HG02678 (cell line): ENCODE results near the gene SORCS1.
"Not testable (repeated sequence)": the region's sequence is repeated elsewhere in the genome, so short reads cannot be mapped to it uniquely, and the experiment has no call there.

ENCODE experiments used
- ATAC-seq: cut with Tn5 transposase; IDR thresholded peaks from one replicate; pipeline ENCODE4 v1.9.1; 2021; ENCODE audit warnings: mild to moderate bottlenecking, moderate library complexity; ENCODE audit not compliant: unreplicated experiment

The SORCS1 gene

DNA sequence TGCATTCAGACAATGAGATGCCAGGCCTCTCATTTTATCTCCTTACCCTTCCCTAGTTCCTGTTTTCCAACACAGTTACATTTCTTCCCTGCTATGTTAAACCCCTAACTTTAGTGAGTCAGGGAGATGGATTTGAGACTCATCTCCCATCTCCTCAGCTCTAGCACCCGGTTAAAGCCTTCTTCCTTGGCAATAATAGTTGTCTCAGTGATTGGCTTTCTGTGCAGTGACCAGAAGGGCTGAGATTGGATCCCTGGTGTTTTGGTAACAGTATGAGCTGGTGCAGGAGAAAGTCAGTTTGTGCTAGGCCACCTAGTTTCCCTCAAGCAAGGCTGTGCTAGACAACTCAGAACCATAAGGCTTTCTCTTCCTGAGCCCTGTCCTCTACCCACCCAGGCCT is 212.5 kb downstream of the SORCS1 start:
- ATAC-seq: no peak

DNA sequence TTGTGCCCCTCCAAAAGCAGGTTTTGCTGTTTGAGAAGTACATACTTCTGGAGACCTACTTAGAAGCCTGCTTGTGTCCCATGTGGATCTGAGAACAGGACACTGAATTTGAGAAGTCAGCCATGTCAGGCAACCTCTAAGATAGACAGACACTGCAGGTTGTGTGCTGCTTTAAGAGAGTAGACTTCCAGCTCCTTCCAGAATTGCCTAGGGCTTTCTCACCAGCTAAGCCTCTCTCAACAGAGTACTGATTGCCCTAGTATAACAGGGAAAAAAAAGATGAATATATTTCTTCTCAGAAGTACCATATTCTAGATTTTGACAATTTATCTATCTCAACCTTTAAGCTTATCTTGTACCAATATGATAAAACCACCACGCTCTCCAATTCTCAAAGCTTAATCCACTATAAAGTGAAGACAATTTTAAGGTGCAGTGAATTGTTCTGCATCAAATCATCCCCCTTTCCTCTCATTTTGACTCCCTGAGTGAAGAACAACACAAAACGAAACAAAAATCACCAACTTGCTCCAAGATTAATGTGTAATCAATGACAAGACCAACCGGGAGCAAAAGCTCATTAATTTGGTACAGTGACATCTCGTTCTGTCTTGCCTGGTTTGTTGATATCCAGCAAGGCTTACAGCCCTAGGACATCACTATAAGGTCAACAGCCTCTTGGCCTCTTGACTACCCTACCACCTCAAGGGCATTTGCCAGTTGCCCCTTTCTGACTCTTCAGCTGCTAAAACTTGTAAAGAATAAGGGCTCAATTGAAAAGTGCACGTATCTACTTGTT is 214.6 kb downstream of the SORCS1 start:
- ATAC-seq: no peak

DNA sequence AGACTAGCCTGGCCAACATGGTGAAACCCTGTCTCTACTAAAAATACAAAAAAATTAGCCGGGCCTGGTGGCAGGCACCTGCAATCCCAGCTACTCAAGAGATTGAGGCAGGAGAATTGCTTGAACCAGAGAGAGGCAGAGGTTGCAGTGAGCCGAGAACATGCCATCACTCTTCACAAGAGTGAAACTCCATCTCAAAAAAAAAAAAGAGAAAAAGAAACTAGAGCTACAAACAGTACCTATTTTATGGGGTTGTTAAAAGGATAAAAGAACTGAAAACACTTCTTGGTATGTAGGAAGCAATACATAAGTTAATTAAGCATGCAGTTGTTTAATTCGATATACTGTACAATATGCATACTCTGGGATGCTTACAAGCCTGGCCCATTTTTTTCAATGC is 216.9 kb downstream of the SORCS1 start:
- ATAC-seq: peak; percentile 49

DNA sequence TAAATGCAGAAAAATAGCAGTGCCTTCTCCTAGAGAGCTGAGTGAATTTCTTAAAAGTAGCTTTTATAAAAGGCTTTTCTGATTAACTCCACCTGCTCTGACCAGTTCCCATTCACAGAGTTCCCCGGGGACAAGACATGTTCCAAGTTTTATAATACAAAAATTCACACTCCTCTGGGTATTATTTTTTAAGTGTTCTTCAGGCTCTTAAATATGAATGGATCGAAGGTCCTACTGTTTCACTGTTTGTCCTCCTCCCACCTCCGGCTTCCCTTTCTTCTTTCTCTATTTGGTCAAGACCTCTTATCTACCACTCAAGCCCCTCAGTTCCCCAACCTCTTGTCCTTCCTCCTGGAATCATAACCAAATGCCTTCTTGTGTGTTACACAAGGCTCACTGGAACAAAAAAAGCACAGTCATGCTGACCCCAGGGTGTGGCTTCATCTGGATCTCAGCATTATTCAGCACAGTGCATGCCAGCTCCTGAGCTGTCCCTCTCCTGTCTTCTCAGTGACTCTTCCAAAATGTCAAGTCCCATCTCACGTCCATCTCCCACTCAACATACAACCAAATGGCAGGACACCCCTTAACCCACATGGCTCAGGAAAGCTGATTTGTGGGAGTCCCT is 222.4 kb downstream of the SORCS1 start:
- ATAC-seq: no peak

DNA sequence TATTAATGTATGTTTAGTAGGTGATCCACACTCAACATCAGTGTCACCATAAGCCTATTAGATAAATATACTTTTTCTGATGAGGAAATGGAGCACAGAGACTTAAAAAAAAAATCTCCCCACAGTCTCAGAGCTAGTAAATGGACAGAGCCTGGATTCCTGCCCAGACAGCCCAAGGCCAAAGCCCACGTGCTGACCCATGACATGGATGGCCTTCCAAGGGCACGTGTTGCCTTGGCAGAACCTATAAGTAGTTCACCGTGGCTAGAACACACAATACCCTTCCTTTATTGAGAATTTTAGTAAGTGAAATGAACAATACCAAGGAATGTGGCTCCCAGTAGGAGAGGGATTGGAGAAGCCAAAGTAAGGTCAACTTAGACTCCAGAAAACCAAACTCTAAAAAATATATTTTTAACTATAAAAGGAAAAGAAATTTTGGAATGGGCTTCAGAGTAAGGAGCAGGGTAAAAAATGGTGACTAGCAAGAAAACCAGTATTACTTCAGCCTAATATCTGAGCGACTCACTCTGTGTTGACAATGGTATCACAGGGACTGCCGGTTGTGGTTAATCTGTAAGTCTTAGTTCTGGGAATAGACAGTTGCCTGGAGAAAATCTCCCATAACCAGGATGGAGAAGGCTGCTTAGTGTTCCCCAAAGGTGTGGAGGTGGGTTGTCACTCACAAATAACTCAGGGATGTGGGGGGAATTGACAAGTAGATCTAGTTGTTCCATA is 223.0 kb downstream of the SORCS1 start:
- ATAC-seq: no peak

DNA sequence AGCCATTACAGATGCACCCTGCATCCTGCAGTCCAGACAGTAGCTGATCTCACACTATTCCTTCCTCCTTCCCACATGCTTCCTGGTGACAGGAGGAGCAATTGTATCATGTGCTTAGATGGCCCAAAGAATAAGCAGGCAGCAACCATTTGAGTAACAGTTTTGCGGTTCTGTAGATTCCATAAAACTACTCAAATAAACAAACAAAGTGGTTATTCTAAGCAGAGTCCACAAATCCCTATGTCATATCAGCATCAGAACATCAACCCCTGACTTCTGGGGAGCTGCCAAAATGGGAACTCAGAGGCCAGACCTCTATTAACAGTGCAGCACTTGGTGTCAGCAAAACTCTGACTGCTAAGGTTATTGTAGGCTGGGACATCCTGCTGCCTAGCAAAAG is 226.0 kb downstream of the SORCS1 start:
- ATAC-seq: no peak

DNA sequence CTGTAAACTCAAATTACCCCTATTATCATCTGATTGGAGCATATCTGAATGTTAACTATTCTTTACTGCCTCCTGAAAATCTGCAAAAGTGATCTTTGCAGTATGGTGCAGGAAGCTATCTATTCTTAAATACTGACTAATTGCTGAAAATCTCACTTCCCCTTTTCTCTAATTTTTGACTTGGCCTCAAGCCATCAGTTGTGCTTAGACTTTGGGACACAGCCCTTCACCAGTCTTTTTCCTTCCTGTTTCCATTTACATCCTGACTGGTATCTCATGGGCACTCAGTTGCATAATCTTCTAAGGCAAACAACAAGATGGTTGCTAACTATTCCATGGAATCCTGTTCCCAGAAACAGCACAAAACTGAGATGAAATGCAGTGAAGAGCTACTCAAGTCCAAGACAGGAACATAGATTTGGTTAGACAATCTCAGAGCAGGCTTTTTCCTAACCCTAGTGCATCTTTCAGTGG is 228.5 kb downstream of the SORCS1 start:
- ATAC-seq: peak; percentile 57

DNA sequence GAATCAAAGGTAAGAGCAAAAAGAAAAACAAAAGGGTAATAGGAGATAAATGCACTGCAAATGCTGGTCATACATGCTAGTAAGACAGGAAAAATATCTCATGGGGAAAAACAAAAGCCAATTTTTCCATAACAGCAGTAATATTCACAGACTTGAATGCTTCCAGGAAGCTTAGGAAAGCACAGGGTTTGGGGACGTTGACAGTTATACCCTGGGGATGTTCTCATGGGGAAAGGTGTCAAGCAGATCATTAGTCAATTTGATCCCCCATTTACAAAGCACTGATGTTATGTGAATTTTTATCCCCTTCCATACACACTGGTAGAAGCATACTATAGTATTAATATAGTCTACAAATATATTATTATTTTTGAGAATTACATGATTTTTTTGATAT is 232.7 kb downstream of the SORCS1 start:
- no peak for ATAC-seq

DNA sequence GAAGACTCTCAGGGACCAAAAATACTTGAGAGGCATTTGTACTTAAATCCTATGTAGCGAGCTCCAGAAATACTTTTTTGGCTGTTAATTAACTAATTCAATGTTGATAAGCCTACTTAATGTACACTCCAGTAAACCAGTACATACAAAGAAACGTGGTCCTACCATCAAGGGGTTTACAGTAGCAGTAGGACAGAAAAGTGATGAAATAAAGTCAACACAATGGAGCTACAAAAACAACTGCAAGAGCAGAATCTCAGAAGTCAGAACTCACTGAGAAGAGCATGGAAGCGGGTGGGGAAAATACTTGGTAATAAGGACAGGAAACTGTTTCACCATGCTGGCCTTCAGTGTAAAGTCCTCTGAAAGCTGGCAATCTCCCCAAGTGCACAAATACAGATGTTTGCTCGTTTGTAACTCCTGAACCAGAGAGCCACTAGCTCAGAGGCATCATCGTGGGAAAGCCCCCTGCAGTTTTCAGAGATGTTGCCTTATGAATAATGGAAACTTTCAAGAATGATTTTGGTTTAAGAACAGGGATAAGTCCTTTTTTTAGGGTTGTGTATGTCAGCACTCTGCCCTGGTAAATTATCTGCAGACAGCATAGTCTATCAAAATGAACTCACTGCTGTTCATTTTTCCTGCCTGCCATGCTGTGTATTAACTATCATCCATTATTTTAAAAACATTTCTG is 233.2 kb downstream of the SORCS1 start:
- ATAC-seq: peak; percentile 77

DNA sequence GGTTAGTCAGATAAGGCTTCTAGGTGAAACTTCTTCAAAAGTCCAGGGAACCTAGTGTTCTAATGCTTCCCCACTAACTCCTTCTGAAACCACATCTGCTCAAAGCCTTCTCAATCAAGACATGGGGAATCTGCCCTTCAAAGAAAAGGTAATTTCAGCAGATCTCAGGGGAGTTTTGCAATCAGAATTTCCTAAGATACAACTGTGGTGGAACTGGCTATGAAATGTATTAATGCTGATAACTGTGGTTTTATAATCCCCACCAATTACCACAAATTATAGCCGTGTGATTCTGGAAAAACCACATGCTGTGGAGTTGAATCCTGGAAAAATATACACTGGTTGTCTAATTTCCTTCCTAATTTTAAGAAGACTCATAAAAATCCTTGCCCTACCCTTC is 233.8 kb downstream of the SORCS1 start:
- ATAC-seq: no peak

DNA sequence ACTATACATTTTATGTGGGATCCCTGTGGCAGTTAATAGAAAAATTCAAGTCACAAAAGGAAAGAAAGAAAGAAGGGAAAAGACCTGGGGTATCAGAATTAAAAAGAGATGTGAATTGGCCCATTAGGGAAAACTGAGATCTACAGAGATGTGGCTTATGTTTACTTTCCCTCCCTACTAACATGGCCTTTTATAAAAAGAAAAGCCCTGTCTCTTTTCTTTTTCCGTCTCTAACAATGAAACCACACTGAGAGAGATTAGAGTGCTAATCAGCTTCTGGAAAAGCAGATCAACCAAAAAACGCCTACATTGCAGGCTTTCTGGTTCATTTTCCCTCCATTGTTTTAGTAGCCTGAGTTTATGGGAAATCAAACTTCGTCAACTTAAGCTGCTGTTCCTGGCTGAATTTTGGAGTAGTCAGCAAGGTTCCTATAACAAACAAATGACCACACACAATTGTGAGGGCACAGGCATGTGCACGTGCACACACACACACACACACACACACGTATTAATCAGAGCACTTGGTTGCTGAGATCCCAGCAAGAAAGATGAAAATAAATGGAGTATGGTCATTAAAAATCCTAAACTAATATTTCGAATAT is 235.1 kb downstream of the SORCS1 start:
- ATAC-seq: no peak

DNA sequence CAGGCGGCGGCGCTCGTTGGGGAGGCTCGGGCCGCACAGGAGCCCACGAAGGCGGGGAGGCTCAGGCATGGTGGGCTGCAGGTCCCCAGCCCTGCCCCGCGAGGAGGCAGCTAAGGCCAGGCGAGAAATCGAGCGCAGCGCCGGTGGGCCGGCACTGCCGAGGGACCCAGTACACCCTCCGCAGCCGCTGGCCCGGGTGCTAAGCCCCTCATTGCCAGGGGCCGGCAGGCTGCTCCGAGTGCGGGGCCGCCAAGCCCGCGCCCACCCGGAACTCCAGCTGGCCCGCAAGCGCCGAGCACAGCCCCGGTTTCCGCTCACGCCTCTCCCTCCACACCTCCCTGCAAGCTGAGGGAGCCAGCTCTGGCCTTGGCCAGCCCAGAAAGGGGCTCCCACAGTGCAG is 236.4 kb downstream of the SORCS1 start:
- ATAC-seq: not testable (repeated sequence)

DNA sequence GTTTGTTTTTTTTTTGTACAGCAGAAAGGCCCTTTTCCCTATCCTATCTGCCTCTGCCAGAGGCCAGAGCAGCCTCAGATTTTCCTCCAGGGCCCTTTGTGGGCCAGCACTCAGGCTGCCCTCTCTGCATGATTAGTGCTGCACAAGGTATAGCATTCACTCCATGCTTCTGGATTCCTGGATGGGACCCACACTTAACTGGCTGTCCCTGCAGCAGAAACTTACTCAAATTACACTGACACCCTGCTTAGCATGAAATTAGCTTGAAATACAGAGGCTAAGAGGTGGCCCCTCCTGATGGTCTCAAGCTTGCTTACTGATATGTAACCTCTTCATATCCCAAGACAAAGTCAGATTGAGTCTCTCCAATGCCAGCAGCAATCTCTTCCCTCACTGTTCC is 239.3 kb downstream of the SORCS1 start:
- ATAC-seq: no peak

DNA sequence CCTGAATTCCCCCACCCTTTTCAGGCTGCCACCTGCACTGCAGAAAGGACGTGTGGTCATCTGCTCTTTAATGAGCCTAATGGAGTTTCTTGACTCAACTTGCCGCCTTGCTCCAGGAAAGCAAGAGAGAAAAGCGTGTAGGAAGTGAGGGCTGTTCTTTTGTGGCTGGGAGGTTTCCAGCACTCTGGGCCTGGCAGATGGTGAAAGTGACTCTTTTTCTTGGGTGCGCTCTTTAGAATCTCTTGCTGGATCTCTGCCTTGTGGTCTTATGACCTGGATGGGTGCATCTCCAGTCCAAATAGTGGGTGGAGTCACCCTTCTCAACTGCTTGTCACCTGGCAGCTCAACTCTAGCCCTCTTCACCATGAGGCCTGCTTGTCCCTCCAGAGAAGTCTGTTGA is 244.0 kb downstream of the SORCS1 start:
- no peak for ATAC-seq

DNA sequence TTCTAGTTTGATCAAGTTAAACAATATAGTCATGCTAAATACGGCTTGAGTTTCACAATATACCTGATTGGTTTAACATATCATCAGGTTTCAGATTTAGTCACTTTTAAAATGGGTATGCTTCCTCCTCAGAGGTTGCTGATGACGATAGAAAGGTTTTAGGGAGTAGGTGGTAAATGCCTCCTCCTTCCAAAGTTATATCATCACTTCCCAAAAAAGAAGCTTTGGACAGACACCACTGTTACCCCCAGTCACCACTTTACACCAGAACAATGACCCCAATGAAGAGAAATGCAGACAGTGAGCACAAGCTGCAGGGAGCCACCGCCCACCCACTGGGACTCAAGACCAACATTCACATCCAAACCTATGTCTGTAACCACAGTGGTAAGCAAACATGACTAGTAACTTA is 244.6 kb downstream of the SORCS1 start:
- ATAC-seq: peak; percentile 80

DNA sequence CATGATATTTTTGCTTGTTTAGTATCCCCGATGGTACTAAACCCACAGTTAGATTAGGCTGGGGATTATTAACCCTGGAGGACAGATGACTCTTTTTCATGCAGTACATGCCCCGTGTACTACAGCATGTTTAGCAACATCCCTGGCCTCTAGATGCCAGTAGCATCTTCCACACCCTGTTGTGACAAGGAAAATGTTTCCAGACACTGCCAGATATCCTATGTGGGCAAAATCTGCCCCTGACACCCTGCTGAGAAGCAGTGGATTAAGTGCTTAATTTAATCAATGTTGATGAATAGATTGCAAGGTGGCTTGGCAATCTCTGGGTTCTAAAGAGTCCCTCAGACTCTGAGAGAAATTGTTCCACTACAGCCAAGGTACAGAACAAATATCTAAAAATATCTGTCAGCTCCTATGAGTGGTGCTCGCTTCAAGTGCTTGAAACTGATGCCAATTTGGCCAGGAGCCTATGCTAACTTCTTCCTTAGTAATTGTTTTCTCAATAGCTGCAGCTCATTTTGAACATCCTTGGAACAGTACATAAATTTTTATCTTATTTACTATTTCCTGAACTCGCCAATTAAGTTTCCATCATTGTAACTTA is 247.0 kb downstream of the SORCS1 start:
- ATAC-seq: no peak

DNA sequence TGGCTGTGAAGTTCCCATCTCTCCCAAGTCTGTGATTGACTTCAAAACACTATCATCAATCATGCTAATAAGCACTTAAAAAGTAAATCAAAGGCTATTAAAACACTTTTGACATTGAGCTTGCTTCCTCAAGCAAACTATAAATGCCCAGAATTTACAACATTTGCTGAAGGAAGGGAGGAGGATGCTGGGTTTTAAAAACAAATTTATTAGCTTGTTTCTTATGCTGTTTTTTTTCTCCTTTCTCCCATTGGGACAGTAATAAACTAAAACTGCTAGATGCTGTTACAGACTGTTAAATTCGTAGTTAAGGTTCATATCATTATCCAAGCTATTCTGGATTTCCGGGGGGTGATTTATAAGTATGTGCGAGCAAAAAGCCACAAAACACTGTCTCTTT is 250.5 kb downstream of the SORCS1 start:
- ATAC-seq: no peak

DNA sequence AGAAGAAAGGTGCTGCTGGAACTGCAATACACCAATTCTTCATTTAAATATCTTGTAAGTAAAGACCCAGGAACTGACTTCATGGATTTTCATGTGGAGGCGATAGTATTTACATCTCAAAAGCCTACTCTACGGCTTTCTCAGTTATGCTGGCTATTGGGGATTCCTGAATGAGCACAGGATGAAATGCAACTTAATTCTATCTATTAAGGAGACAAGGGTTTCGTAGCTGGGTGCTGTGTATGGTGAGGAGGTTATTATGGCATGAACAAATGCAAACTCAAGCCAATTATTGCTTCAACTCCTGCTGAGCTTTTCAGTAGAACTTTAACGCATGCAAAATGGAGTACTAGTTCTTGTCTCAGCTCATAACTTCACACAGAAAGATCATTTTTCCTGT is 251.2 kb downstream of the SORCS1 start:
- ATAC-seq: no peak

DNA sequence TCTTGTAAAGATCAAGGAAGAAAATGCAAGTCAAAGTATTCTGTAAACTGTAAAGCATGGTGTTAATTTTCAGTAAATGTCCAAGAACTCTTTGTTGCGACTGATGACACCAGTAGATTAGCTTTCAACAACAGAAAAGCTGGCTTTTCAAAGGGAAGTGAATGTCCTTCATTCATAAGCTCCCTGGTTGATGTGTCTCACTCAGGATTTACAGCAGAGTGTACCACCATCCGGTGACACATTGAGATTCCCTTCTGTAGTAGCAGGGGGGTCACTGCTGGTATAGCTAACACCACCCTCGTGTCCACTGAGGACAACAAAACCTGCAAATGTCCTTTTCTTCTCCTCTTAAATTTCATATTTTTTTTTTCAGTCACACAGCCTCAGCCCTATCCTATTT is 253.4 kb downstream of the SORCS1 start:
- ATAC-seq: no peak

DNA sequence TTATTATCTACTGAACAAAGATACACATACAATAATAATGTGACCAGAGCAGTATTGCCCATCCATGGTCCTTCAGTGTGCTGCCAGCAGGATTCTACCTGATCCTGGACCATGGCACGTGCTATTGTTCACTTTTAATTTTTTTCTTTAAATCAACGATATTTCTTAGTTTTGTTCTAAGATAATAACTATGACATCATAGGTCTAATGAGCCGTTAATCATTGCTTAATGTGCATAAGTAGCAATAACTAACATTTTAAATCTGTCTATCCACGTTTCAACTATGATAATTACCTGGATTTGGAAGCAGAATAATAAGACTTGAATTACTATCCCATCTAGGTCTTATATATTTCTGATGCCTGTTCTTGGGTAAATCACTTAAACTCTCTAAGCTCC is 253.8 kb downstream of the SORCS1 start:
- no peak for ATAC-seq
